Immature natural killer cell (primary cell): ENCODE measurements around the gene ATP5MG. TPM values are rescaled to one million over a fixed set of nuclear protein-coding genes. Genes with fewer than 3 reads are reported as not detected.

Source experiments
- DNase-seq, 3 donors: peaks; one replicate each; pipeline ENCODE4 v3.0.0; 2022; ENCODE audit warnings: mixed read lengths in 1 of 3
- H3K27ac Mint-ChIP-seq, 6 donors: one replicate each; pipeline ENCODE4 v1.8.0; 2020; ENCODE audit warnings: mixed read lengths in 6 of 6, mild to moderate bottlenecking in 5 of 6, inconsistent platforms in 4 of 6, moderate library complexity in 3 of 6
- H3K27me3 Mint-ChIP-seq, 3 donors: one replicate each; pipeline ENCODE4 v1.8.0; 2020 to 2021; ENCODE audit warnings: low read depth in 3 of 3, mild to moderate bottlenecking in 3 of 3, mixed read lengths in 3 of 3, moderate library complexity in 3 of 3, inconsistent platforms in 1 of 3
- H3K36me3 Mint-ChIP-seq, 3 donors: one replicate each; pipeline ENCODE4 v1.8.0; 2020; ENCODE audit warnings: mixed read lengths in 3 of 3, inconsistent platforms in 2 of 3, mild to moderate bottlenecking in 2 of 3
- H3K4me1 Mint-ChIP-seq, 2 donors: one replicate each; pipeline ENCODE4 v1.8.0; 2020; ENCODE audit warnings: inconsistent platforms in 2 of 2, mild to moderate bottlenecking in 2 of 2, mixed read lengths in 2 of 2, moderate library complexity in 1 of 2
- H3K4me3 Mint-ChIP-seq, 5 donors: one replicate each; pipeline ENCODE4 v1.8.0; 2020; ENCODE audit warnings: mild to moderate bottlenecking in 5 of 5, mixed read lengths in 5 of 5, inconsistent platforms in 3 of 5, moderate library complexity in 3 of 5
- H3K9me3 Mint-ChIP-seq, 6 donors: one replicate each; pipeline ENCODE4 v1.8.0; 2020; ENCODE audit warnings: mild to moderate bottlenecking in 6 of 6, mixed read lengths in 6 of 6, inconsistent platforms in 4 of 6, moderate library complexity in 3 of 6
- polyA plus RNA-seq, 3 donors: library from polyadenylated mRNA; unstranded; fragments of 300-500 nt; fragmentation: Illumina TruSeq; gene quantifications; one replicate each; pipeline ENCODE4 v1.2.3, GENCODE V29; 2021

The ATP5MG gene, protein sequence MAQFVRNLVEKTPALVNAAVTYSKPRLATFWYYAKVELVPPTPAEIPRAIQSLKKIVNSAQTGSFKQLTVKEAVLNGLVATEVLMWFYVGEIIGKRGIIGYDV
- 100 to 1,000 TPM; 448 to 825 (median 551) TPM for polyA plus RNA-seq

DNA sequence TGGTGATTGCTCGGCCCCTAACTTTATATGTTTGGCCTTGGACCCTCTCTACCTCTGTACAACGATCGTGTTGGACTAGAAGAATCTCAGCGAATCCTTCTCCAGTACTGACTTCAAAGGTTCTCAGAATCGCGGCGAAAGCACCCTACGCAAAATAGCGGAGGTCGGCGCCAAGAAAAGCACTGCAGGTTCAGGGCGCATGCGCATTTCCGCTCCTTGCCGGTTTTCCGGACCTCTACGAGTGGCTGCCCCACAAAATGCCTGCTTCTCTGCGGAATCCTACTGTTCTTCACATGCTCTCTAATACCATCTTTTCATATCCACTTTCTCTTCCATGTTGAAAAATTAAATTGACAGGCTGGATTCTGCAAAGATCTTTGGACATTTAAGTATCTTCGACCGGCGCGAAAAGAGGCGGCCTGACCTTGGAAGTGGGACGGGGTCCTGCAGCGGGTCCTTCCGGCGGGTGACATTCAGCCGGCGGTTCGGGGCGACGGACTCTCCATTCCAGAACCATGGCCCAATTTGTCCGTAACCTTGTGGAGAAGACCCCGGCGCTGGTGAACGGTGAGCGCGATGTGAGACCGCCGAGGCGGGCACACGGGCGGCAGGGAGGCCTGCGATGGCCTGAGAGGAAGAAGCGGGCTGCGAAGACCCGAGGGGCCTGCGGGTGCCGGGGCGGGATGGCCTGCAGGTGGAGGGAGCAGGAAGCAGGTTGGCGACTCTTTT is at the start of gene ATP5MG:
Gene ATP5MG (plus strand): TSS at position 456 of the 729 bp plus-strand sequence. CDS start 60 bp downstream, at position 516.
- Mint-ChIP-seq H3K36me3 (peaks cover 5 to 7% (median 6%) of the 10 kb centered on the region in 3 donors), H3K27ac (peak within 1 kb of the TSS; percentile 93 to 100 (median 98)), H3K4me3 (peak within 1 kb of the TSS; percentile 91 to 98 (median 97)), H3K4me1 (peaks cover 48 to 61% of the 10 kb centered on the region in 2 donors), H3K27me3 (peaks cover 5 to 8% (median 6%) of the 10 kb centered on the region in 3 donors), H3K9me3 (no peaks in the 10 kb centered on the region)
- peak; percentile 89 to 93 (median 92) for DNase-seq

DNA sequence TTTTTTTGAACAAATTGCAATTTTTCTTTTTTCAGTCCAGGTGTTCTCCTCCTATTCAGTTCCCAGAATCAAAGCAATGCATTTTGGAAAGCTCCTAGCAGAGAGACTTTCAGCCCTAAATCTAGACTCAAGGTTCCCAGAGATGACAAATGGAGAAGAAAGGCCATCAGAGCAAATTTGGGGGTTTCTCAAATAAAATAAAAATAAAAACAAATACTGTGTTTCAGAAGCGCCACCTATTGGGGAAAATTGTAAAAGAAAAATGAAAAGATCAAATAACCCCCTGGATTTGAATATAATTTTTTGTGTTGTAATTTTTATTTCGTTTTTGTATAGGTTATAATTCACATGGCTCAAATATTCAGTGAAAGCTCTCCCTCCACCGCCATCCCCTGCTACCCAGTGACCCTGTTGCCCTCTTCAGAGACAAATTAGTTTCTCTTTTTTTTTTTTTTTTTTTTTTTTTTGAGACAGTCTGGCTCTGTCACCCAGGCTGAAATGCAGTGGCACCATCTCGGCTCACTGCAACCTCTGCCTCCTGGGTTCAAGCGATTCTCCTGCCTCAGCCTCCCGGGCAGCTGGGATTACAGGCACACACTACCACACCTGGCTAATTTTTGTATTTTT is 48.2 kb upstream of the ATP5MG start:
- H3K4me1 Mint-ChIP-seq: peaks cover 11 to 21% of the 10 kb centered on the region in 2 donors
- DNase-seq: peak; percentile 45 to 57 (median 53)

DNA sequence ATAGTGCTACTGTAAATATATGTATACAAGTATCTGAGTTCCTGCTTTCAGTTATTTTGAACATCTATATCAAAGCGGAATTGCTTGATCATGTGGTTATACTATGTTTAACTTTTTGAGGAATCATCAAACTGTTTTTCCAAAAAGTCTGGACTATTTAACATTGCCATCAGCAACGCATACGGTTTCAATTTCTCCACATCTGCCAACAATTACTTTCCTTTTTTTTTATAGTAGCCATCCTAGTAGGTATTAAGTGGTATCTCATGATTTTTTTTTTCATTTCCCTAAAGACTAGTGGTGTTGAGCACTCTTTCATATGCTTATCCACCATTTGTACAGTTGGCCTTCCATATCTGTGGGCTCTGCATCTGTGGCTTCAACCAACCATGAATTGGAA is 43.3 kb upstream of the ATP5MG start:
- peak overlapping the region in 2 of 6 donors; percentile 5 to 29 for H3K27ac Mint-ChIP-seq
- H3K9me3 Mint-ChIP-seq: no peaks in the 10 kb centered on the region
- peaks cover 42 to 53% of the 10 kb centered on the region in 2 donors for H3K4me1 Mint-ChIP-seq
- no peak overlapping the region for H3K4me3 Mint-ChIP-seq
- peaks cover 0 to 3% (median 0%) of the 10 kb centered on the region in 3 donors for H3K36me3 Mint-ChIP-seq
- peaks cover 12 to 16% (median 14%) of the 10 kb centered on the region in 3 donors for H3K27me3 Mint-ChIP-seq
- no peak for DNase-seq

More for the DNA sequence above, 48.2 kb upstream of the ATP5MG start:
- Mint-ChIP-seq H3K36me3 (no peaks in the 10 kb centered on the region), H3K27ac (peak overlapping the region in 5 of 6 donors; percentile 41 to 81 (median 71)), H3K4me3 (peak overlapping the region in 3 of 5 donors; percentile 13 to 47 (median 18)), H3K27me3 (peaks cover 1 to 3% (median 2%) of the 10 kb centered on the region in 3 donors), H3K9me3 (no peaks in the 10 kb centered on the region)

DNA sequence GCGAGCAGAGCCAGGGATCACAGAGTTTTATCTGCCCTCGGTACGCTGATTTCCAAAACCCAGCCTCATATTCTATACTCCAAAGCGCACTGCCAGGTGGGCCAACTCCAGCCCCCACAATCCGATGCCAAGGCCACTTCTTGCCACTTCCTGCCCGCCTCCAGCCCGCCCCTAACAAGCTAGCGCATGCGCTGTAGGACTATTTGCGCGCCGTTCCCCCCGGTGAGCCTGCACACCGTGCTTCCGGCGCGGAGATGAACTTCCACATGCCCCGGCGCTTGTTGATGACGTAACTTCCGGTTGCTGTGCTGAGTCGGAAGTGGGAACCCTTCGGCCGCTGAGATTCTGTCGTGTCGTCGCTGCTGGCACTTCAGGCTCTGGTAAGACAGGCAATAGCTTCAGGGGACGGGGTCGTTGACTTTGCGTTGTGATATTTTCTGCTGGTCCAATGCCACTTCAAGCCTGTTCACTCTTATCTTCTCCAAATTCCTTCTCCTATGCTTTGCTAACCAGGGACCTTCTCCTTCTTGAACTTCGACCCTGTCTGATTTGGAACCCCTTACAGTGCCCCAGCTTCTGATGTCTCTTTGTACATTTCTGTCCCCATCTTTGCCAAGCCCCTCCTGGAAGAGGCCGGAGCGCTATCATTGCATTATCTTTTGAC is 42.0 kb upstream of the ATP5MG start, which contains the start of gene UBE4A:
Gene UBE4A (plus strand): TSS at position 306 of the 664 bp plus-strand sequence. CDS start 5,481 bp downstream, outside the sequence.
- DNase-seq: peak; percentile 92 to 96 (median 93)
- Mint-ChIP-seq H3K27ac (peak within 1 kb of the TSS; percentile 91 to 98 (median 94)), H3K9me3 (no peaks in the 10 kb centered on the region), H3K36me3 (peaks cover 0 to 3% (median 0%) of the 10 kb centered on the region in 3 donors), H3K4me1 (peaks cover 42 to 55% of the 10 kb centered on the region in 2 donors), H3K27me3 (peaks cover 11 to 14% (median 12%) of the 10 kb centered on the region in 3 donors), H3K4me3 (peak within 1 kb of the TSS; percentile 91 to 99 (median 95))

DNA sequence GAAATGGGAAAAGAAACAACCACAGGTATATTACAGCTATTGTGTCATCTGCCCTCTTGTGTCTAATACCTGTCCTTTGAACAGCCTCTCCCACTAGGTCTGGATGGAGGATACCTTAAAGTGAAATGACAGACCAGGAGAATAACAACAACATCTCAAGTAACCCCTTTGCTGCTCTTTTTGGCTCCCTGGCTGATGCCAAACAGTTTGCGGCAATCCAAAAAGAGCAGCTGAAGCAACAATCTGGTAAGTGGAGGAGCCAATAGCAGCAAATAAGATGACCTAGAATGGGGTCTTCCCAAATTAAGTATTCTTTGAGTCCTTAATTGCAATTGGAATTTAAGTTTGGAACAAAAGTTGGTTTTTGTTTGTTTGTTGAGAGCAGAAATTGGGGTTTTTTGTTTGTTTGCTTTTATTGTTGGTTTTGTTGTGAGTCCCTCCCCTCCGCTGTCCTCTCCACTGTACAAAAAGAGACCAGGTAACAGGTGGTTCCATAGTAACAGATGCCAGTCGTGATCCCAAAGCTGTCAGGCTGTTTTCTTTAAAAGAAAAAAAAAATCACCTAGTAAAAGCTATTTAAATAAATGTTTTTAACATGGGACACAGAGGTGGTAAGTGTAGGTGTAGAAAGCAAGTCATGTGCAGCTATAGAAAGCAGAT is 36.3 kb upstream of the ATP5MG start:
- no peak for DNase-seq
- Mint-ChIP-seq H3K9me3 (no peaks in the 10 kb centered on the region), H3K4me3 (no peak overlapping the region), H3K27me3 (no peaks in the 10 kb centered on the region), H3K4me1 (peaks cover 27 to 41% of the 10 kb centered on the region in 2 donors), H3K36me3 (peaks cover 11 to 34% (median 25%) of the 10 kb centered on the region in 3 donors), H3K27ac (no peak overlapping the region)

DNA sequence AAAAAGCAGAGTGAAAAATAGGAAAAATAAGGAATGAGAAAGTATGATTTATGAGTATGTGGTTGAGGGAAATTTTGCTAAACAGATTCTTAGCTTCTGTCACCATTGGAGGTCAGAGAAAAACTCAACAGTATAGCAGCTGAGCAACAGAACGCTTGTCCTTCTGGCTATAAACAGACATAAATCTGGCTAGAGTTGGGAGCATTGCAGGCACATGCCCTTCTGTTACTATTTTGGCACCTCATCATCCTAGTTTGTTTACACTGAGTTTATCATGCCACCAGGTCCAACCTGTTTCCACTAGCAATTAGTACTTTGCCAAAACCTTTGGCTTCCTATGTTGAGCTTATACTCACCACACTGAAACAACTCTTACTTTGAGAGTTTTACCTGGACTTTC is 35.1 kb upstream of the ATP5MG start:
- H3K36me3 Mint-ChIP-seq: peaks cover 13 to 43% (median 30%) of the 10 kb centered on the region in 3 donors
- no peaks in the 10 kb centered on the region for H3K27me3 Mint-ChIP-seq
- peak overlapping the region in 1 of 6 donors; percentile 36 for H3K27ac Mint-ChIP-seq
- no peaks in the 10 kb centered on the region for H3K9me3 Mint-ChIP-seq
- peaks cover 20 to 29% of the 10 kb centered on the region in 2 donors for H3K4me1 Mint-ChIP-seq
- no peak overlapping the region for H3K4me3 Mint-ChIP-seq
- DNase-seq: no peak

GRCh38 chr11:118370774-118371173 is 30.6 kb upstream of the ATP5MG start:
- Mint-ChIP-seq H3K9me3 (no peaks in the 10 kb centered on the region), H3K27me3 (no peaks in the 10 kb centered on the region), H3K4me3 (no peak overlapping the region), H3K36me3 (peaks cover 42 to 74% (median 62%) of the 10 kb centered on the region in 3 donors), H3K4me1 (no peaks in the 10 kb centered on the region), H3K27ac (no peak overlapping the region)
- no peak for DNase-seq

DNA sequence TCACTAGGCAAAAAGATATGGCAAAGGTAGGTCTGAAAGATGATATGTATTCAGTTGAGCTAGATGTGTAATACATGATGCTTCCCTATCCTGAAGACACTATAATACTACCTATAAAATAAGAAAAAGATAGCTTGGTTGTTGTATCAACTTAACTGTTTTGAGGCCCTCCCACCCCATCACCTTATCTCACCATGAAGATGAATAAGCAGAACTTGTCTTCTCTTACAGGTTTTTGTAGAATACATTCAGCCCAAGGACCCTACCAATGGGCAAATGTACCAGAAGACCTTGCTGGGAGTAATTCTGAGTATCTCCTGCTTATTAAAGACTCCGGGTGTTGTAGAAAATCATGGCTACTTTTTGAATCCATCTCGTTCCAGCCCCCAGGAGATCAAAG is 28.1 kb upstream of the ATP5MG start:
- Mint-ChIP-seq H3K27me3 (no peaks in the 10 kb centered on the region), H3K4me1 (no peaks in the 10 kb centered on the region), H3K27ac (peak overlapping the region in 2 of 6 donors; percentile 13 to 16), H3K9me3 (no peaks in the 10 kb centered on the region), H3K36me3 (peaks cover 40 to 80% (median 65%) of the 10 kb centered on the region in 3 donors), H3K4me3 (no peak overlapping the region)
- DNase-seq: no peak

- Mint-ChIP-seq H3K4me3 (no peak overlapping the region), H3K27me3 (no peaks in the 10 kb centered on the region), H3K9me3 (no peaks in the 10 kb centered on the region), H3K4me1 (no peaks in the 10 kb centered on the region), H3K27ac (no peak overlapping the region), H3K36me3 (peaks cover 40 to 80% (median 62%) of the 10 kb centered on the region in 3 donors)
- DNase-seq: no peak
These were observed 27.5 kb upstream of the ATP5MG start for GRCh38 chr11:118373871-118374270.

- Mint-ChIP-seq H3K27me3 (no peaks in the 10 kb centered on the region), H3K9me3 (no peaks in the 10 kb centered on the region), H3K27ac (no peak overlapping the region), H3K4me3 (no peak overlapping the region), H3K36me3 (peaks cover 40 to 76% (median 62%) of the 10 kb centered on the region in 3 donors), H3K4me1 (no peaks in the 10 kb centered on the region)
- no peak for DNase-seq
These were observed 26.7 kb upstream of the ATP5MG start for GRCh38 chr11:118374729-118375128.

DNA sequence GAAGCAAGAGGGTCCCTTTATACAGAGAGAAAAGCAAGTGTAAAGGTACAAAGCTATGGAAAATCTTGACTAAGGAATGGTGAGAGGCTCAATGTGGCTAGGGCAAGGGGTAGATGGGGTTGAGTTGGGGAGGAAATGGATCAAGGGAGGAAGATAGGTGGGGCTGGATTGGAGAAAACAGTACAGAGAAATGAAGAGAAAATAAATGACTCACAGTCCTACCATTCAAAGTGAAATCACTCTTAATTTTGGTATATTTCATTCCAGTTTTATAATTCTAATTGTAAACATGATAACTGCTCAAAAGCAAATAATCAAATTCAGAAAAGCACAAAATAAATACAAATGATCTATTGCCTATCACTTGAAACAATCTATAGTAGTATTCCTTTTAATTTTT is 25.4 kb upstream of the ATP5MG start:
- H3K27ac Mint-ChIP-seq: peak overlapping the region in 1 of 6 donors; percentile 23
- no peak overlapping the region for H3K4me3 Mint-ChIP-seq
- H3K36me3 Mint-ChIP-seq: peaks cover 36 to 74% (median 61%) of the 10 kb centered on the region in 3 donors
- H3K9me3 Mint-ChIP-seq: no peaks in the 10 kb centered on the region
- no peaks in the 10 kb centered on the region for H3K4me1 Mint-ChIP-seq
- no peak for DNase-seq
- H3K27me3 Mint-ChIP-seq: no peaks in the 10 kb centered on the region

DNA sequence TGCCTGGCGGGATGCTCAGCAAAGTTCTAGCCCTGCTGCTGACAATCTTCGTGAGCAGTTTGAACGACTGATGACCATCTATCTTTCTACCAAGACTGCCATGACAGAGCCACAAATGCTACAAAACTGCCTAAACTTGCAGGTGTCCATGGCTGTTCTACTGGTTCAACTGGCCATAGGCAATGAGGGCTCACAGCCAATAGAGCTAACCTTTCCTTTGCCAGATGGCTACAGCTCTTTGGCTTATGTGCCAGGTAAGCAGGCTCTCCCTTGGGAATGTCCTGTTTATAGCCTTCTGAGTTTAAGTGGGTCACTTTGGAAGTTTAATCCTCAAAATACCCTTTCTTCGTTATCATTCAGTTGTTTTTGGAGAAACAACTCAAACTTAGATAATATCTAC is 21.9 kb upstream of the ATP5MG start:
- Mint-ChIP-seq H3K4me1 (no peaks in the 10 kb centered on the region), H3K9me3 (no peaks in the 10 kb centered on the region), H3K4me3 (no peak overlapping the region), H3K27me3 (no peaks in the 10 kb centered on the region), H3K27ac (peak overlapping the region in 1 of 6 donors; percentile 17), H3K36me3 (peaks cover 20 to 67% (median 54%) of the 10 kb centered on the region in 3 donors)
- no peak for DNase-seq

DNA sequence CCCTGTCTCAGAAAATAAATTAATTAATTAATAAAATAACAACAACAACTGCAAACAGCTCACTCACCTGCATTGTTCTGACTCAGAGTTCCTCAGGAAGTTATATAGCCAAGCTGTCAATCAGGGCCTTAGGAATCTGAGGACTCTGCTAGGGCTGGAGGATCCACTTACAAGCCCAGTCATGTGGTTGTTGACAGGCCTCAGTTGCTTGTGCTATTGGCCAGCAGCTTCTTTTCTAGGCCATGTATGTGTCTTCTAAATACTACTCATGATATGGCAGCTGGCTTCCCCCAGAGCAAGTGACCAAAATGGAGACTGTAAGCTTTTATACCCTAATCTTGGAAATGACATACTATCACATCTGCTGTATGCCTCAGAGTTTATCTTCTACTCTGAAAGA is 20.8 kb upstream of the ATP5MG start:
- peaks cover 22 to 69% (median 54%) of the 10 kb centered on the region in 3 donors for H3K36me3 Mint-ChIP-seq
- no peak overlapping the region for H3K4me3 Mint-ChIP-seq
- H3K4me1 Mint-ChIP-seq: no peaks in the 10 kb centered on the region
- DNase-seq: no peak
- no peaks in the 10 kb centered on the region for H3K9me3 Mint-ChIP-seq
- no peaks in the 10 kb centered on the region for H3K27me3 Mint-ChIP-seq
- no peak overlapping the region for H3K27ac Mint-ChIP-seq
